ENCODE results near the gene CACNA1C.

The CACNA1C gene

GRCh38 chr12:2011643-2012607 lies 40.9 kb upstream of the CACNA1C start:
- H3K4me1 ChIP-seq, result peaks cover 17% of the 10 kb centered on the region
- no peaks in the 10 kb centered on the region for H3K27me3 ChIP-seq
- no peaks in the 10 kb centered on the region for H3K9me3 ChIP-seq
- no peak overlapping the region for H3K4me3 ChIP-seq (ENCODE audit: low read depth, low read length)
- DNase-seq, result no peak
- no peaks in the 10 kb centered on the region for H3K36me3 ChIP-seq
- TF ChIP-seq CTCF (IDR thresholded peaks at IDR 0.05; ENCODE audit: low read depth, low read length), result peak; percentile 27; the same call in 1 of the 2 replicates

- Histone ChIP-seq H3K36me3 (no peaks in the 10 kb centered on the region), H3K4me3 (ENCODE audit: low read depth, low read length) (no peak overlapping the region), H3K9me3 (no peaks in the 10 kb centered on the region), H3K27me3 (no peaks in the 10 kb centered on the region), H3K4me1 (peaks cover 22% of the 10 kb centered on the region)
- TF ChIP-seq CTCF (IDR thresholded peaks at IDR 0.05; ENCODE audit: low read depth, low read length), result no peak
- no peak for DNase-seq
Observed at GRCh38 chr12:2013086-2013485, 39.7 kb upstream of the CACNA1C start.

GRCh38 chr12:2013527-2014223 lies 39.1 kb upstream of the CACNA1C start:
- peak; percentile 68 for DNase-seq
- H3K9me3 ChIP-seq, result no peaks in the 10 kb centered on the region
- H3K4me1 ChIP-seq, result peaks cover 25% of the 10 kb centered on the region
- no peak overlapping the region for H3K4me3 ChIP-seq (ENCODE audit: low read depth, low read length)
- H3K27me3 ChIP-seq, result no peaks in the 10 kb centered on the region
- no peaks in the 10 kb centered on the region for H3K36me3 ChIP-seq
- TF ChIP-seq CTCF (IDR thresholded peaks at IDR 0.05; ENCODE audit: low read depth, low read length), result peak; percentile 26

GRCh38 chr12:2014231-2014630 lies 38.6 kb upstream of the CACNA1C start:
- Histone ChIP-seq H3K9me3 (no peaks in the 10 kb centered on the region), H3K4me1 (peaks cover 25% of the 10 kb centered on the region), H3K4me3 (ENCODE audit: low read depth, low read length) (no peak overlapping the region), H3K27me3 (no peaks in the 10 kb centered on the region), H3K36me3 (no peaks in the 10 kb centered on the region)
- TF ChIP-seq CTCF (IDR thresholded peaks at IDR 0.05; ENCODE audit: low read depth, low read length), result no peak
- no peak for DNase-seq

- Histone ChIP-seq H3K4me1 (peaks cover 25% of the 10 kb centered on the region), H3K4me3 (ENCODE audit: low read depth, low read length) (no peak overlapping the region), H3K27me3 (no peaks in the 10 kb centered on the region), H3K9me3 (no peaks in the 10 kb centered on the region), H3K36me3 (no peaks in the 10 kb centered on the region)
- TF ChIP-seq CTCF (IDR thresholded peaks at IDR 0.05; ENCODE audit: low read depth, low read length), result no peak
- DNase-seq, result no peak
Observed at GRCh38 chr12:2016862-2017545, 35.8 kb upstream of the CACNA1C start.
